Glomerular visceral epithelial cell (primary cell): ENCODE measurements around the gene MIER1.
A peak's percentile ranks its signal among the peaks of the same experiment; 100 is the strongest.
"Not testable (repeated sequence)": the region's sequence is repeated elsewhere in the genome, so short reads cannot be mapped to it uniquely, and the experiment has no call there.

Source experiments
- DNase-seq: peaks from one replicate; pipeline ENCODE4 v3.0.0-alpha.2; 2016; ENCODE audit errors: extremely low spot score

MIER1 gene

GRCh38 chr1:66924756-66925557 lies at the start of gene MIER1, which contains the start of gene DNAI4:
Gene MIER1 (plus strand): TSS chr1:66924990. CDS start chr1:66925029, 39 bp downstream.
Gene DNAI4 (minus strand): TSS chr1:66924856. CDS start chr1:66924831, 25 bp downstream.
- peak; percentile 99 for DNase-seq

DNA sequence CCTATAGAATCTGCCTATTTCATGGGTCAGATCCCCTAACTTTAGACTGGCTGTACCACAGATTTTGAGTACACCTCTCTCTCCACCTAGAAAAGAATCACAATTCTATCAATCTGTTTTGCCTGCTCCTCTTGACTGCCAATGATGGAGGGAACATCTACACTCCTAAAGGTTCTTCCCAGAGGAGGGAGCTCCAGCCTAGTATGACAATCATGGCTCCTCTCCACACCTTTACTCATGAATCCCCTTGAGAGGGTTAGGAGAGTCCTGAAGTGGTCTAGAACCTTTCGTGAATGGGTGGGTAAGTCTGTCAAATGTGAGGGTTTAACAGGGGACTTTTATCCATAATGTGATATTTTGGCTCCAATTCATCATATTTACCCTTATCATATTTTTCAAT lies 48.1 kb upstream of the MIER1 start:
- no peak for DNase-seq

DNA sequence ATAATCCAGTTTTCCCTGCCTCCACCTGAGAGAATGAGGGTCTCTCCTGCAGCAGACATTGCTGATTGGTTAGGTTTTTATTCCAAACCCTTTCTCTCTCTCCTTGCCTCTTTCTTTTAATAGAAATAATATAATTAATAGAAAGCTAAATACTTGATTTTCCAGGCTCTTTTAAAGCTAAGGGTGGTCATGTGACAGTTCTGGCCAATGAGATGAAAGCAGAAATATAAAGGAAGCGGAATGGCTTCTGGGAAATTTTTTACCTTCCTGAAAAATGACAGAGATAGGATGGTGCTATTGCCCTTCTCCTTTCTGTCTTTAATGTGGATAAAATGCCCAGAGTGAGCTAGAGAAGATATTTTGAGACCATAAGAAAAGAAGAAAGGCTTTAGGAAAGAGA lies 35.8 kb upstream of the MIER1 start:
- DNase-seq = no peak

DNA sequence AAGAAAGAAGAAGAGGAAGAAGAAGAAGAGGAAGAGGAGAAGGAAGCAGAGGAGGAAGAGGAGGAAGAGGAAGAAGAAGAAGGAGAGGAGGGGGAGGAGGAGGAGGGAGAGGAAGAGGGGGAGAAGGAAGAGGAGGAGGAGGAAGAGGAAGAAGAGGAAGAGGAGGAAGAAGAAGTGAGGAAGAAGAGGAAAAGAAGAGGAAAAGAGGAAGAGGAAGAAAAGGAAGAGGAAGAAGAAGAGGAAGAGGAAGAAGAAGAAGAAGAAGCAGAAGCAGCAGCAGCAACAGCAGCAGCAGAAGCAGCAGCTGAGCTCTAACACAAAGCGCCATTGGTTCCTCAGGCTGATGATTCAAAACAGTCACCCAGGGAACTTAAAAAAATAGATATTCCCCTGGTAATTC lies 34.2 kb upstream of the MIER1 start:
- DNase-seq = no peak

- no peak for DNase-seq
These were observed 31.1 kb upstream of the MIER1 start for GRCh38 chr1:66893712-66894111.

DNA sequence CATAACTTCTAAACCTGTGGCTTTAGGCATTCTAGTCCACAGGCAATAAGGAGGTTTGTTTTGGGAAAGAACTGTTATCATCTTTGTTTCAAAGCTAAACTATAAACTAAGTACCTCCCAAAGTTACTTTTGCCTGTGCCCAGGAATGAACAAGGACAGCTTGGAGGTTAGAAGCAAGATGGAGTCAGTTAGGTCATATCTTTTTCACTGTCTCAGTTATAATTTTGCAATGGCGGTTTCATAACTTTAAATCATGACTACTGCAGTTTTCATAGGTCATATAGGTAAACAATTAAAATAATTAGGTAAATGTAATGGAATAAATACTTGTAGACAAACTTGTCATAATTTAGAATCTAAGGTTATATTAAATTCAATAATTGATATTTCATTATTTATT lies 9.6 kb upstream of the MIER1 start:
- not testable (repeated sequence) for DNase-seq

- no peak for DNase-seq
These were observed 8.5 kb upstream of the MIER1 start for GRCh38 chr1:66916320-66916719.

DNA sequence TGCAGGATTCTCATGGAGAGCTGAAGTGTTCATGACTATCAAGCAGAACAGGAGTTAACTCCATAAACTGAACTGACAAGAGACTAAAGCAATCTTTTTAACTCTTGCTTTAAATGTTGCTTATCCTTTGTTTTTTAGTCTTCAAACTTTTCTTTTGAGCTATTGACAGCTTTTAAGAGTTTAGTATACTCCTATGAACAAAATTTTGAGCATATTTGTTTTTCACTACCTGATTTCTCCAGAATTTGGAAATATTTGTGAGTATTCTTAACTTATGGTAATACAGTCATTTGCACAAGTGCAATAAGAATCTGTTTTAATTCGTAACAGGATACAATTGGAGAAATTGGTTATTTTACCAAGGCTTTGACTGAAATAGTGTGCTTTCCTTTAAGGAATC lies 7.3 kb upstream of the MIER1 start:
- no peak for DNase-seq

DNA sequence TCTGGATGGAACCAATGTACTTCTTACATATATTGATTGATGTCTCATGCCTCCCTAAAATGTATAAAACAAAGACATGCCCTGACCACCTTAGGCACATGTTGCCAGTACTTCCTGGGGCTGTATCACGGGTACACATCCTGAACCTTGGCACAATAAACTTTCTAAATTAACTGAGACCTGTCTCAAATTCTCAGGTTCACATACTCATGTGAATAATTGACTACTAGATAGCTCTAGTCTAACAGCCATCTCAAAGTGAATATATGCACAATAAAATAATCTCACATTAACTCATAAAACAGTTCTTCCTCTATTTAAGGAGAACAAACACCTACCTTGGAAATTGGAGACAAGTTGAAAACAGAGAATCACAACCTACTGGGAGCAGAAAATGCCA lies 5.7 kb upstream of the MIER1 start:
- DNase-seq = no peak

GRCh38 chr1:66919828-66920227 lies 5.0 kb upstream of the MIER1 start:
- no peak for DNase-seq

- no peak for DNase-seq
These were observed 4.2 kb upstream of the MIER1 start for GRCh38 chr1:66920543-66920942.

GRCh38 chr1:66925558-66925910 lies 744 bp downstream of the MIER1 start:
- DNase-seq = no peak

- peak; percentile 46 for DNase-seq
These were observed 1.2 kb downstream of the MIER1 start for GRCh38 chr1:66925944-66926343.

- DNase-seq = no peak
These were observed 2.7 kb downstream of the MIER1 start for GRCh38 chr1:66927528-66927927.

GRCh38 chr1:66929146-66929688 lies 4.4 kb downstream of the MIER1 start:
- no peak for DNase-seq

GRCh38 chr1:66929691-66929998 lies 4.9 kb downstream of the MIER1 start:
- no peak for DNase-seq

DNA sequence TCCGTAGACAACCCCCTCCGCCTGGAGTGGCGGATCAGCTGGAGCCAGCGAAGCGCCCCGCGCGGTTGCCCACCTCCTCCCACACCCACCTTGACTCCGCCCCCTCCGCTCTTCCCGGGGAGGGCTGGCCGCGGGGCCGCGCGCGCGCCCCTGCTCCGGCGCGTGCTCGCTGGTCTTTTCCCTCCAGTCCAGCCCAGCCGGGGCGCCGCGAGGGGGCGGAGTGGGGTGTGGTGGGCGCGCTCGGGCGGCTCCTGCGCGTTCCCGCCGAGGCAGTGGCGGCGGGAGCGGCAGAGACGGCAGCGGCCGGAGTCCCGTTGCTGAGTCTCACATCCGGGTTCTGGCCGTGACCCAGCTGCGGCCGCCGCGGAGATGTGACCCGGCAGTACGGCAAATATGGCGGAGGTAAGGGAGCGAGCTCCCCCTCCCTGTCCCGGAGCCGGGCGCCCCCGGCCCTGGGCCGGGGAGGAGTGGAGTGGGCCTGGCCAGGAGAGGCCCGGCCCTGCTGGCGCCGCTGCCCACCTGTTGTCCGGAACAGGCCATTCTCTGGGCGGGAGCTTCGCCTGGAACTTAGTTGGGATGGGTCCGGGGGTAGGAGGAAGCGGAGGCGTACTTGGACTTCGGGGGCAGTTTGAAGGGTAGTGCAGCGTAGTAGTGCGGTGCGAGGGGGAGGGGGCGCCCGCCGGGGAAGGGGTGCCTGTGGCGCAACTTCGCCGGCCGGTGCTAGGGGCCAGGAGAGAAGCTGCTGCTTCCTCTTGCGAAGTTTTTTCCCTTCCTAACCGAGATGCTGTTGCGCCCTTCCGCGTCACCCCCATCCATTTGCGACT lies 5.4 kb downstream of the MIER1 start:
- DNase-seq = peak; percentile 94

DNA sequence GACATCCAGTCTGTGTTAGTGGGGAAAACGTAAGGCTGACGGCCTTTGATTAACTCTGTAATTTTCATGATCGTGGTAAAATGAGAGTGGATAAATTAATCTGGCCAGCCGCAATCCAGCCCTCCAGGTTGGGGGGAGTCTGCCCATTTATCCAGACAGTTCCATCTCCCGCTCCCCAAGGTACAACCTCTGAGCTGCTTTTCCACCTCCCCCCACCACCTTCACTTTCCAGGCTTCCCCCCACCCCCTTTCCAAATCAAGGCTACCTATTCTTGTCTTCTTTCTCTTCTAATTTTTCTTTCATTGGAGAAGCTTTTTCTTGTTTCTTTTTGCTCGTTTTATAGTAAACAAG lies 6.0 kb downstream of the MIER1 start:
- no peak for DNase-seq

- DNase-seq = peak; percentile 9
These were observed 6.8 kb downstream of the MIER1 start for GRCh38 chr1:66931590-66931989.

- no peak for DNase-seq
These were observed 7.5 kb downstream of the MIER1 start for GRCh38 chr1:66932291-66932690.

DNA sequence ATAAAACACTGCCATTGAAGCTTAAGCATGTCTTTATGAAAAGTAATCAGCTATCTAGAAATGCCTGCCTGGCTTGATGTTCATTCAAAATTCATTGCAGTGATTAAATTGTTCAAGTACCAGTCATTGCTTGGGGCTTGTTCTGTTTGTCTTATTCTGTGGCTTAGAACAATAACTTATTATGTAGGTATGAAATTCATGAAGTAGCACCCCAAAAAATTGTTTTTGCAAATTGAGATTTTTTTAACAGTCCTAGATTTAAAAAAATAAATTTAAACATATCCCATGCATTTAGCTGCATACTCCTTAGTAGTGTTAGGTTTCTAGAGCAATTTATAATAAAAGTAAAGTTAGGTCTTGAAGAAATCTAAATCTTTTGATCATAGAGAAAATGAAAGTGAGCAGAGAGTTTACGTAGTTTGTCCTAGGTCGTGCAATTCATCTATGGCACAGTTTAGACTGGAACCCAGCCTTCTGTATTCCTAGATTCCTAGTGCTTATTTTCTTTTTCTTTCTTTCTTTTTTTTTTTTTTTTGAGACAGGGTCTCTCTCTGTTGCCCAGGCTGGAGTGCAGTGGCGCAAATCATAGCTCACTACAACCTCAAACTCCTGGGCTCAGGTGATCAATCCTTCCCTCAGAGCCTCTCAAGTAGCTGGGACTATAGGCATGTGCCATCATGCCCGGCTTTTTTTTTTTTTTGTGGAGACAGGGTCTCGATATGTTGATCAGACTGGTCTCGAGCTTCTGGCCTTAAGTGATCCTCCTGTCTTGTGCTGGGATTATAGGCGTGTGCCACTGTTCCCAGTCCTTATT lies 9.3 kb downstream of the MIER1 start:
- no peak for DNase-seq

GRCh38 chr1:66937529-66938234 lies 12.9 kb downstream of the MIER1 start:
- DNase-seq = no peak
